ENCODE data around the gene GZMM.

The GZMM gene

GRCh38 chr19:535017-535835, 8.6 kb upstream of the GZMM start:
- DNase-seq (ENCODE audit: low read depth), result no peak

DNA sequence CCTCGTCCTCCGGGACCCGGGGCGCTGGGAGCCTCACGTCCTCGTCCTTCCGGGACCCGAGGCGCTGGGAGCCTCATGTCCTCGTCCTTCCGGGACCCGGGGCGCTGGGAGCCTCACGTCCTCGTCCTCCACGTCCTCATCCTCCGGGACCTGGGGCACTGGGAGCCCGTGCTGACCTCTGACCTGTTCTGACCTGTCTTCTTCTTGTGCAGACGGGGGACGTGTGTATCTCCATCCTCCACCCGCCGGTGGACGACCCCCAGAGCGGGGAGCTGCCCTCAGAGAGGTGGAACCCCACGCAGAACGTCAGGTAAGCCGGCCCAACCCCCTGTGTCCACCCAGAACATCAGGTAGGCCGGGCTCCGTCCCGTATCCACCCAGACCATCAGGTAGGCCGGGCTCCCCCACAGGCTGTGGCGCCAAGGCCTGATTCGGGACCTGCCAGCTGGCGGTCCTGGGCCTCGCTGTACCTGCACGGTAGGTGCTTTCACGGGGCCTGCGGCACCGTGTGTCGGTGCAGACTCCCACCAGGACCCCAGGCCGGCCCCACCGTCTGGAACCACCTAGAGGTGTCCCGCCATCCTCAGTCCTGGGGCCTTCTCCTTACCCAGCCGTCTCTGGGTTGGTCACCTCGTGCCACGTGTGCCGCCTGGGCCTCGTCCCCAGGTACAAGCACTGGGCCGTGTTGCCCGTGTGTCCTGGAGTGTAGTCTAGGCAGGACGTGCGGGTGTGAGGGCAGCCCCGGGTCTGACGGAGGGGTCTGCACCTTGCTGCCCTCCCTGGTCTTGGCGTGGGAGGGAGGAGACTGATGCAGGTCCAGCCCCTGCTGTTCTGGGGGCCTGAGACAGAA, 7.6 kb upstream of the GZMM start:
- DNase-seq (ENCODE audit: low read depth), result no peak

- no peak for DNase-seq (ENCODE audit: low read depth)
Measured at GRCh38 chr19:536881-537404, 6.9 kb upstream of the GZMM start.

- no peak for DNase-seq (ENCODE audit: low read depth)
Measured at GRCh38 chr19:538641-539428, 5.0 kb upstream of the GZMM start.

- DNase-seq (ENCODE audit: low read depth), result no peak
Measured at GRCh38 chr19:539429-540030, 4.3 kb upstream of the GZMM start.

GRCh38 chr19:540867-541637, 2.8 kb upstream of the GZMM start:
- DNase-seq (ENCODE audit: low read depth), result no peak

- no peak for DNase-seq (ENCODE audit: low read depth)
Measured at GRCh38 chr19:541699-542098, 2.2 kb upstream of the GZMM start.

DNA sequence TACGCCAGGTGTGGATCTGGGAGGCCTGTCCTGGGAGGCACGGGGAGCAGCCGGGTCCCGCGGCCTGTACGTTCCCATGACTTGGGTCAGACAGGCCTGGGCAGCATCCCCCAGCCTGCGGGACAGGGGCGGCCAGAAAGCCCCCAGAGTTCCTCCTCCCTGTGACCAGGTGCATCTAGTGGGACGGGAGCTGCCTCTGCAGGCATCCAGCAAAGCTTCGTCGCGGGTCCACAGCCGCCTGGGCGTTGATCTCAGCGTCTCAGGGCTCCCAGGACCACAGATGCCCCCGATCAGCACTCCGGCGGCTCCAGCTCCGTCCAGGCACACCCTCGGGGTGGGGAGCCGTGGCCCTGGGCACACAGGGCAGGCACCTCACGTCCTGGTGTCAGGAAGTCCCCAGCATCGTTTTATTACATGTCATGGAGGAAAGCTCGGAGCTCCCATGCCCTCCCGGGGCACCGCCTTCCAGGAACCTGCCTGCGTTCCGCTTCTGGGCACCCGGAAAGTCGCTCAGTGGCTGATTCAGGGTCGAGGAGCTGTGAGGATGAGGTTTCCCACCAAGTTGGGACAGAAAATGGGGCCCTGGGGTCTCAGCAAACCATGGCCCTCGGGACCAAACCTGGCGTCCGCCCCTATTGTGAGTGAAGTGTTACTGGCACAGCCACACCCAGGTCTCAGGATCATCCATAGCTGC, 1.5 kb upstream of the GZMM start:
- no peak for DNase-seq (ENCODE audit: low read depth)

- DNase-seq (ENCODE audit: low read depth), result no peak
Measured at GRCh38 chr19:547117-547516, 3.3 kb downstream of the GZMM start.

DNA sequence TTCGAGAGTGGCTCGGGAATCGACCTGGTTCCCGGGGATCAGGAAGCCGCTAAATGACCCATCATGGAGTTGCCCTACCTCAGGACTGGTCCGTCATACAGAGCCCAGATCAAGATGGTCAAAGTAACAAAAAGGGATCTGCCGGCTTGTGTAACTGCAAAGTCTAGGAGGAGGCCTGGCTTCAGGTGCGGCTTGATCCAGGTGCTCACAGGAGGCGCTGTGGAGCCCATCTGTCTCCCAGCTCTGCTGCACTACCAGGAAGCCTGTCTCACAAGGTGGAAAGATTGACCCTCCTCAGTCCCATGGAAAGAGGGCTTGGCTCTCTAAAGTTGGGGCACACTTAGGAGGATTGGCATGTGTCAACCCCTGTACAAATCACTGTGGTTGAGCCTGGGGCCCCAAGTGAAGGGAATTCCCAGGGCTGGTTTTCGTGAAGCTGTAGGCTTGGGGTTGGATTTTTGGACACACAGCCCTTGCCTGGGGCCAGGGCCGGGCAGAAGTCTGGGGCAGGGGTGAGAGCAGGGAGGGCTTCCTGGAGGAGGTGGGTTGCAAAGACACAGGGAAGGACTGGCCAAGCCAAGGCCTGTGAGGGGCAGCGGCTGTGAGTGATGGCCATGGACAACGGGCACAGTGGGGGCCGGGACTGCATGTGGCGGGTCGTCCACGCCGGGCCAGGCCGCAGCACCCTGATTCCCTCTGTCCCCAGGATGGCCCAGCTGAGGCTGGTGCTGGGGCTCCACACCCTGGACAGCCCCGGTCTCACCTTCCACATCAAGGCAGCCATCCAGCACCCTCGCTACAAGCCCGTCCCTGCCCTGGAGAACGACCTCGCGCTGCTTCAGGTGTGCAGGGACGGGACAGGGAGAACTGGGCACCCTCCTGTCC, 4.2 kb downstream of the GZMM start:
- no peak for DNase-seq (ENCODE audit: low read depth)

DNA sequence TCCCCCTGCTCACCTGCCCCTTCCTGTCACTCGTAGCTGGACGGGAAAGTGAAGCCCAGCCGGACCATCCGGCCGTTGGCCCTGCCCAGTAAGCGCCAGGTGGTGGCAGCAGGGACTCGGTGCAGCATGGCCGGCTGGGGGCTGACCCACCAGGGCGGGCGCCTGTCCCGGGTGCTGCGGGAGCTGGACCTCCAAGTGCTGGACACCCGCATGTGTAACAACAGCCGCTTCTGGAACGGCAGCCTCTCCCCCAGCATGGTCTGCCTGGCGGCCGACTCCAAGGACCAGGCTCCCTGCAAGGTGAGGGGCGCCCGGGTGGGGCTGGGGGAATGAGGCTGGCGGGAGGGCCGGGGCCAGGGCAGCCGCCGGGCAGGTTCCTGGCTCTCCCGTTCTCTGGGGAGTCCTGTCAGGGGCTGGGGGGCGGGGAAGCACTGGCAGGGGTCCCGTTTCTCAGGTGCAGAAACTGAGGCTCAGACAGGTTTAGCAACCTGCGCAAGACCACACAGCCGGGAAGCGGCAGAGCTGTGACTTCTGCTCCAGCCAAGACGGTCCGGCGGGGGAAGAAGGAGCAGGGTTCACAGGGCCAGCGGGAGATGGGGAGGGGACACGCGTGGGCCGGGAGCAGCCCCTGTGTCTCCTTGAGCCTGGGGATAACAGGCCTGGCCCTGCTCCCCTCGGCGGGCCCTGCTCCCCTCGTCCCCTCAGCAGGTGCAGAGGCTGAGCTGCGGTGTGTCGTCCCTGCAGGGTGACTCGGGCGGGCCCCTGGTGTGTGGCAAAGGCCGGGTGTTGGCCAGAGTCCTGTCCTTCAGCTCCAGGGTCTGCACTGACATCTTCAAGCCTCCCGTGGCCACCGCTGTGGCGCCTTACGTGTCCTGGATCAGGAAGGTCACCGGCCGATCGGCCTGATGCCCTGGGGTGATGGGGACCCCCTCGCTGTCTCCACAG, 5.3 kb downstream of the GZMM start:
- DNase-seq (ENCODE audit: low read depth), result no peak

GRCh38 chr19:554817-555216, 11.0 kb downstream of the GZMM start:
- no peak for DNase-seq (ENCODE audit: low read depth)

DNA sequence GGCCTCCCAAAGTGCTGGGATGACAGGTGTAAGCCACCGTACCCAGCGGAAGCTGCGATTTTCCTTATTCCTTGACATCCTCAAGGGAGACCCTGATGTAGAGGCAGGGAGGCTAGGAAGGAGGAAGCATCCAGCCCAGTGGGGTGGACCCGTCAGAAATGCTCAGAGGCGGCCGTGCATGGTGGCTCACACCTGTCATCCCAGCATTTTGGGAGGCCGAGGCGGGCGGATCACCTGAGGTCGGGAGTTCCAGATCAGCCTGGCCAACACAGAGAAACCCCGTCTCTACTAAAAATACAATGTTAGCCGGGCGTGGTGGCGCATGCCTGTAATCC, 11.6 kb downstream of the GZMM start:
- DNase-seq (ENCODE audit: low read depth), result no peak

GRCh38 chr19:556611-557382, 12.9 kb downstream of the GZMM start:
- DNase-seq (ENCODE audit: low read depth), result no peak

- no peak for DNase-seq (ENCODE audit: low read depth)
Measured at GRCh38 chr19:558770-559439, 15.1 kb downstream of the GZMM start.

GRCh38 chr19:560121-560520, 16.3 kb downstream of the GZMM start:
- no peak for DNase-seq (ENCODE audit: low read depth)

- no peak for DNase-seq (ENCODE audit: low read depth)
Measured at GRCh38 chr19:566403-566802, 22.6 kb downstream of the GZMM start.

Measured in activated T-helper 1 cell treated with Interleukin-2 at 50 U/mL for 16 hours (primary cell).